HUDEP-2 (cell line): Measurements from ENCODE around the gene DDOST.

ENCODE experiments used
- DNase-seq, 76 experiments: peaks; one replicate each; lab custom pipeline; 2025; ENCODE audit not compliant: unreplicated experiment in 76 of 76; lab: John Stamatoyannopoulos, UW

DDOST gene

DNA sequence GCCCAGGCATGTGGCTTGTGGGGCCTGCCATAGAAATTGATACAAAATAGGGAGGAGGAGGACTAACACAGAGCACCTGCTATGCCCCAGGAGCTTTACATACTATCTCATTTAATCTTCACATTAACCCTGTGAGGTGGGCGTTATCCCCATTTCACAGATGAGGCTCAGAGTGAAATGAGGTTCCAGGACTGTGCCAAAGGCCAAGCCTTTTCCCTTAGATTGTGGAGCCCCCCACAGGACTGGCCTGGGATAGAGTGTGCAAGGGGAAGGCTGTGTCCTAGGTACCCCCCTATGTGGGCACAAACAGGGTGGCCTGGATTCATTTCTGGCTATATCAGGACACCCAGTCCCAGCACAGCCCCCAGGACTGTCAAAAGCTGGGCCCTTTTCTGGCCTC lies 2.2 kb upstream of the DDOST start:
- peak in 3 of 76 experiments; percentile 3 to 8 (median 3) for DNase-seq

DNA sequence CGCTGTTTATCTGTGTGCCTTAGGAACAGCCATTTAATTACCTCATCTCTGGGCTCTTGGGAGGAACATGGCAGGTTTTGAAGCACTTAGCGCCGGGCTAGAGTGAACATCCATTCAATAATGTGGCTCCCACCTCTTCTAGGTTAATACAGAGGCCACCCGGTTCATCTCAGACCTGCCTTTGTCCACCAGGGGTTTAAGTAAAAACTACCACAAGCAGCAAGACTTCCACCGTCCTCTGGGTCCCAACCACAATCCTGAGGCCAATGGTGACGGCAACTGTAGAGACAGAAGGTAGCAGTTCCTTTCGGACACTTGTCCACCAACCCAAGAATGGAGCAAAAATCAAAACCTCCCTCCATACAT lies 924 bp upstream of the DDOST start:
- DNase-seq = no peak

DNA sequence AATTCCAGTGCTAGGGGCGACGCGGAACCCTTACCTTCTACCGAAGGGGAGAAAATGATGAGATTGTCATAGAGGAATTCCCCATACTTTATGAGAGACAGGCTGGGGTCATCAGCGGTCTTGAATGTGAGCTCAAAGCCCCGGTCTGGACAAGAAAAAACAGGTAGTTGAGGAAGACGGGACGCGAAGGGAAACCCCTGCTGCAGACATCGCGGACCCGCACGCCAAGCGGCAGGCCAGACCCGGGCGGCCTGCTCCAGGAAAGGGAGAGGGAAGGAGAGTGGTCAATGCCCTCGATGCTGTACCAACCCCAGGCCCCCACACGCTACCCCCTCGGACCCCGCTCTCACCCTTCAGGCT lies 342 bp downstream of the DDOST start:
- no peak for DNase-seq

GRCh38 chr1:20660363-20660762 lies 806 bp downstream of the DDOST start:
- DNase-seq = peak in 3 of 76 experiments; percentile 3 to 16 (median 3)

DNA sequence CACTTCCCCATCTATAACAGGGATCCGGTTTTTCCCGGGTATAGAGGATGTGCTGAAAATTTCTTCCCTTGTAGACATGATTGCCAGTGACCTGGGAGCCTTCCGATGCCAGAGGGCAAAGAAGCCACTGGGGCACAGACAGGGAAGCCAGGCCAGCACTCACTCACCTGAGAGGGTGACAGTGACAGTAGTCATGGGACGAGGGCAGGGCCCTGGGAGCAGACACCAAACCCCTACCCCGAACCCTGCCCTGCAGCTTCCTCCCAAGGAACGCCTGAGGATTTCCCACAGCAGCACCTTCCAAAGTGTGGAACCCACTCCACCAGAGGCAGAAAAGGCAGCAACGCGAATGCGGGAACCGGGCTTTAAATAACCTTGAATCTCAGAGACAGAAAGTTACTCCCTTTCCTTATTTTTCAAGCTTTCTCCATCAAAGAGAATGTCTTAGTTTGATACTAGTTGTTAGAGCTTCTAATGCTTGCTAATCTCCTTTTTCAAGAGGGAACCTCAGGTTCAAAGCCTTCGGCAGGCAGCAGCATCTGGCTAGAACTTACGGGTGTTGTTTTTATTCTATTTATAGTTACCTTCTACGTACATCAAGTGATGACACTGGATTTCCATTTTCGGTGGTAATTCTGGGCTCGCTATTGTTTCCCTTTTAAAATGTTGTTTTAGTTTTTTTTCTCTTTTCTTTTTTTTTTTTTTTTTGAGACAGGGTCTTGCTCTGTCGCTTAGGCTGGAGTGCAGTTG lies 2.8 kb downstream of the DDOST start:
- DNase-seq = no peak

GRCh38 chr1:20657024-20657423 lies 4.1 kb downstream of the DDOST start:
- no peak for DNase-seq

GRCh38 chr1:20654104-20654690 lies 7.0 kb downstream of the DDOST start:
- no peak for DNase-seq

DNA sequence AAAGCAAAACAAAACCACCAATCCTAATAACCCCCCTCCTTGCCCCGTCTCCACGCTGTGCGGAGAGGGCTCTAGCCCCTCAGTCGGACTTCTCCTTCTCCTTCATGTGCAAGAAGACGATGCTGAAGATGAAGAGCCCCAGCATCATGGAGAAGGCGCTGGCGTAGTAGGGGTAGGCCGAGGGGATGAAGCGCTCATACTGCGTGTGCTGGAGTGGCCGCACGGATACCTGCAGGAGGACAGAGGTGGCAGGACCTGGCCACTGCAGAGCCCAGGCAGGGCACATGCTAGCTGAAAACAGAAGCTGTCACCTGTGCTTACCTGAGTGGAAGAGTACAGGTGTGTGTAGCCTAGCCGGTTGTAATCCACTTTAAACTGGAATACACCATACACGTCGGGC lies 8.9 kb downstream of the DDOST start:
- DNase-seq = no peak

GRCh38 chr1:20648946-20649345 lies 12.2 kb downstream of the DDOST start:
- DNase-seq = no peak

DNA sequence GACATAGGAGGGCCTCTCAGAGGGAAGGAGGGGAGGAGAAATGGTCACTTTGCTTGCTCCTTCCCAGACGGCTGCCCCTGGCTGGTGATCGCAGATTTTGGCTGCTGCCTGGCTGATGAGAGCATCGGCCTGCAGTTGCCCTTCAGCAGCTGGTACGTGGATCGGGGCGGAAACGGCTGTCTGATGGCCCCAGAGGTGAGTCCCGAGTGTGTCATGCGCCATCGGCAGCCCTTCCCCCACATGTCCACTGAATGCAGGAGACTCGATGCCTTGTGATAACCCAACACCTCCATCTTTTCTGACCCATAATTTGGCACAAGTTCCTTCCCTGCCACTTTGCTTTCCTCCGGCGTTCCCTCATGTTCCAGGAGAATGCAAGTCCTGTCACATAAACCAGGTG lies 12.7 kb downstream of the DDOST start:
- no peak for DNase-seq

GRCh38 chr1:20645414-20645813 lies 15.8 kb downstream of the DDOST start:
- no peak for DNase-seq

DNA sequence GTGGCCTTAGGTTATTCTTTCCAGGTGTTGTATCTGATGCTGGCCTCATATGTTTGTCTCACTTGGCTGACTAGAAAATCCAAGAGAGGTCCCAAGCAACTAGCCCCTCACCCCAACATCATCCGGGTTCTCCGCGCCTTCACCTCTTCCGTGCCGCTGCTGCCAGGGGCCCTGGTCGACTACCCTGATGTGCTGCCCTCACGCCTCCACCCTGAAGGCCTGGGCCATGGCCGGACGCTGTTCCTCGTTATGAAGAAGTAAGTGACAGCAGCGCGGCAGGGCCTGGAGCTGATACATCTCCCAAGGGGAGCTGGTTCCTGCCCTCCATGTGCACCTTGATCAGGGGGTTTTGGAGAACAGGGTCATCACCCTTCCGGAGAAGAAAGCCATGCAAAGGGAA lies 16.8 kb downstream of the DDOST start:
- DNase-seq = no peak

GRCh38 chr1:20643080-20643479 lies 18.1 kb downstream of the DDOST start:
- no peak for DNase-seq

GRCh38 chr1:20641975-20642374 lies 19.2 kb downstream of the DDOST start:
- DNase-seq = no peak

- peak in 38 of 76 experiments; percentile 2 to 57 (median 20) for DNase-seq
Measured at GRCh38 chr1:20640183-20640597, 21.0 kb downstream of the DDOST start.

DNA sequence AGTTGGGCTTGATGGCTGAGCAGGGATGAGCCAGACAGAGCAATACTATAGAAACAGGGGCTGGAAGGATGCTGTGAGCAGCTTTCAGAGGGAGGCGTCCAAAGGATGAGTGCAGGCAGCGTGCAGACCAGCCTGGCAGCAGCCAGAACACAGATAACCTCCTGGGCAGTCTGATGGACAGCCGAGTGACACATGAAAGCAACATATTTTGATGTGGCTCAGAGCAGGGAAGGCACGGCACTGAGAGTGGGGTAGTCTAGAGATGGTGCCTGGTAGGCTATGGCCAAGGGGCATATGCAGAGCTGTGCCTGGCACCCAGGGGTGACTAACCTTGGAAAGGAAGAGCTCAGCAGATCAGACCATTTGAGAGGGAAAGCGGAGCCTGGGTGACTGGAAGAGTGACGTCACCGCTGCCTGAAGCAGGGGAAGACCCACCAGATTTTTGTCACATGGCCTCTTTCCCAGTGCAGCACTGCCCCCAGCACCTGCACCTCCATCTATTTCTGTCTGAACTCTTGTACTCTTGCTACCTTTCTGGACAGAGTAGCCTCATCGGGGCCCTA lies 24.3 kb downstream of the DDOST start:
- DNase-seq = no peak

DNA sequence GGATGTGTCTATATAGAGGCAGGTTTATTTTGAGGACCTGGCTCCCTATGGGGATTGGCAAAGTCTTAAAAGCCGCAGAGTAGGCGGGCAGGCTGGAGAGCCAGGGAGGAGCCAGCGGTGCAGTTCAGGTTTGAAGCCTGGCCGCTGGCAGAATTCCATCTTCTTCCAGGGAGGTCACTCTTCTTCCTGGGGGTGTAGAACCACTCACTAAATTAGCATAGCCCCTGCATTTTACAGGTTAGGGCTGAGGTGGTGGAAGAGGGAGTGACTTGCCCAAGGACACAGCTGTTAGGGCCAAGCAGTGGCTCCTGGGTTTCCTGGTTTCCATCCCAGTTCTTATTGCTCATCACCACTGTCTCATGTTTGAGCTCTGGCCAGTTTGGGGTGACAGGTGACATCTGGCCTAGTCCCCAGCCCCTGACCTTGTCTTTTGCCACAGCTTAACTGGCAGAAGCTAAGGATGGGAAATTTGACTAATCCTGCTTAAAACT lies 26.5 kb downstream of the DDOST start:
- DNase-seq = peak in 67 of 76 experiments; percentile 7 to 81 (median 46)

- DNase-seq = peak in 4 of 76 experiments; percentile 9 to 49 (median 14)
Measured at GRCh38 chr1:20634065-20634593, 27.0 kb downstream of the DDOST start.

DNA sequence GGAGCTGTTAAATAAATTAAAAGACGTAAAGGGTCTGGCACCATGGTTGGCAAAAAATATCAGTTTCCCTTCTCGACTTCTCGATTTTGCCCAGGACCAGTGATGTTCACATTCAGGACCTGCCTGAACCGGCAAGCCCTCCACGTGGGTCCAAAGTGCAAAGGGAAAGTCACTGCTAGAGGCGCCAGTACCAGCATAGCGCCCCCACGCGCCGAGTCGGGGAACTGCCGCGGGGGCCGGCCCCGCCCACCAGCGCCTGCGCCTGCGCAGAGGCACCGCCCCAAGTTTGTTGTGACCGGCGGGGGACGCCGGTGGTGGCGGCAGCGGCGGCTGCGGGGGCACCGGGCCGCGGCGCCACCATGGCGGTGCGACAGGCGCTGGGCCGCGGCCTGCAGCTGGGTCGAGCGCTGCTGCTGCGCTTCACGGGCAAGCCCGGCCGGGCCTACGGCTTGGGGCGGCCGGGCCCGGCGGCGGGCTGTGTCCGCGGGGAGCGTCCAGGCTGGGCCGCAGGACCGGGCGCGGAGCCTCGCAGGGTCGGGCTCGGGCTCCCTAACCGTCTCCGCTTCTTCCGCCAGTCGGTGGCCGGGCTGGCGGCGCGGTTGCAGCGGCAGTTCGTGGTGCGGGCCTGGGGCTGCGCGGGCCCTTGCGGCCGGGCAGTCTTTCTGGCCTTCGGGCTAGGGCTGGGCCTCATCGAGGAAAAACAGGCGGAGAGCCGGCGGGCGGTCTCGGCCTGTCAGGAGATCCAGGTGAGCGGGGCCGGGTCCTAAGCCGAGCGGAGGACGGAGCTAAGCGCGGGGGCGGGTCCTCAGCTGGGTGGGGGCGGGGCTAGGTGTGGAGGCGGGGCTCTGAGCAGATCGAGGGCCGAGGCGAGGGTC lies 27.7 kb downstream of the DDOST start, which contains the start of gene PINK1:
TSS of gene PINK1 (plus strand) at position 269 of the 875 bp plus-strand sequence. CDS start at position 360, 91 bp downstream.
- peak in 75 of 76 experiments; percentile 10 to 92 (median 74) for DNase-seq

- DNase-seq = no peak
Measured at GRCh38 chr1:20632386-20632785, 28.8 kb downstream of the DDOST start.

GRCh38 chr1:20630729-20631128 lies 30.4 kb downstream of the DDOST start:
- DNase-seq = peak in 2 of 76 experiments; percentile 3 to 10
